GM19467 (cell line): Measurements from ENCODE around the gene PHF14.

Experiments
- ATAC-seq: cut with Tn5 transposase; IDR thresholded peaks from one replicate; pipeline ENCODE4 v1.9.1; 2021; ENCODE audit warnings: mild to moderate bottlenecking, moderate library complexity; ENCODE audit not compliant: unreplicated experiment

Gene PHF14

GRCh38 chr7:11104578-11104977 lies 130.9 kb downstream of the PHF14 start:
- ATAC-seq, result no peak

- ATAC-seq, result no peak
These were observed 136.0 kb downstream of the PHF14 start for GRCh38 chr7:11109659-11110058.

DNA sequence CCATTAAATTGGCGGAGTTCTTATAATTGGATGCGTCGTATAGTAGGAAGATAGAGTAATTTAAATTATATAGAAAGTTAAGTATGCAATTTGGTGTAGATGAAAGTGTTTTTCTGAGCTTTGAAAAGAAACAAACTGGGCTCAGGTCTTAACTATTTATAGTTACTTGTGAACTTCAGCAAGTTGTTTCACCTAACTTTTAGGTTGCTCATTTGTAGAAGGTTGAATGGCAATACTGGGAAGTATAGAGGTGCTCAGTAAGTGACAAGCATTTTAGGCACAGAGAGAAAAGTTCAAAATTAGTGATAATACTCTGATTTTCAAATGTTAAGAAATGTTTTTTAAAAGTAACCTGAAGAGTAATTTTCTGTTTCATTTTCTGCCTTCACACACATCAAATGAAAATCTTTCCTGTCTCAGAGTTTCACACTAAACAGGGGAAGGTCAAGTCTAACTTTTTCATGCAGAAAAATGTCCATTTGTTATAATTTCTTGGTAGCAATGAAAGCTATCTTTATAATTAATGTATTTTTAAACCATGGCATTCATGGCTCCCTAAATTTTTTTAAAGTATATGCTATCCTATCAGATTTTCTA lies 146.5 kb downstream of the PHF14 start:
- no peak for ATAC-seq

- ATAC-seq, result no peak
These were observed 147.1 kb downstream of the PHF14 start for GRCh38 chr7:11120675-11121220.

DNA sequence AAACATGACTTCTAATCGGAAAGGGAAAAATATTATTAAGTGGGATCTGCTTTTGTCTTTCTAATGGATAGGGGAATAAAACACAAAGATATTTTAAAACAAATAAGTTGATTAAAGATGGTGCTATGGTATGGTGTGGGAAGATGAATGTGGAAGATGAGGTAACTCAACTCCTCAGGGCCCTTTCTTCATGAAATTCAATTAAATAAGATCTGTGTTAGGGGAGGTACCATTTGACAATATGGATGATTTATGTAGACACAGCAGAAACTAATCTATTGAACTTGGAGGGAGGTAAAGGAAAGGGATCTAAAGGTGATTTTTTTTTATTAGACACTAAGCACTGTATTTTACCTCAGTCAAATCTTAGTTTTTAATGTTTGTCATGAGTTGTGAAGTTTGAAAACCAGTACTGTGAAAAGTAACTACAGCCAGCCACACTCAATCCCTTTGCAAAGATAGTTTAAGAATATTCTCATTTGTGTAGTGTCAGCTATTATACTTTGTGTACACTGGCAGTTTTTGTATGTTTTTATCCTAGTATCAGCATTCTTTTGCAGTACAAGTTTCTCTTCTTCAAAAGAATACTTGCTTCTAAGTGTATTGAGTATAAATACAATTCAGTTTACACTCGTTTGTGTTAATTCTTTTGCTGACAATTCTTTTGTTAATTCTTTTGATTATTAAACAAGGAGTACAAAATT lies 151.3 kb downstream of the PHF14 start:
- no peak for ATAC-seq

DNA sequence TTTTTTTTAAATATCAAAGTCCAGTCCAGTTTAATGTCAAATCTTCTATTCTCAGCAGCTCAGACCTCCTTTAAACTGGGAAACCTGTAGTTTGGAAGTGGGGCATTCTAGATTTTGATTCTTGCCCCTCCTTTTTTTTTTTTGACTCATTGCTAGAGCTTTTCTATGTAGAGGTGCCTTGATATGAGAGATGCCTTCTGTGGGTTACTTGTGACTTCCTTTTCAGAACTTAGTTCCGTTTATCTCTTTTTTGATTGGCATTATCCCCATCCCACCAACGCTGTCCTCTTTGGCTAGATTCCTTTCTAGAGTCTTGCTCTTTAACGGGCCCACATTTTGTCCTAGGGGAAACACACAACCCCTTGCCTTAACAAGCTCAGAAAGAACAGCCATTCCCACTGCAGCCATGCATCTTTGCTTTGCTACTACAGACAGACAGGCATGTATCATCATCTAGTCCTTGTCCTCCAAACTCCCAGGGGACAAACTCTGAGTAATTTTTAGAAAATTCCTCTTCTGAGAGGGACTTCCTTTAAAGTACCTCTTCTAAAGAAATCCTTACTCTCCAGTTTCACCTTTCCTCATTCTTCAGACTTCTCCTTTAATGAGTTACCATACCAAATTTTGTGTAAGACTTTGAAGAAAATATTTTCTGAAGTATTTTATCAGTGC lies 153.6 kb downstream of the PHF14 start:
- ATAC-seq, result no peak

GRCh38 chr7:11127988-11128387 lies 154.3 kb downstream of the PHF14 start:
- ATAC-seq, result no peak

DNA sequence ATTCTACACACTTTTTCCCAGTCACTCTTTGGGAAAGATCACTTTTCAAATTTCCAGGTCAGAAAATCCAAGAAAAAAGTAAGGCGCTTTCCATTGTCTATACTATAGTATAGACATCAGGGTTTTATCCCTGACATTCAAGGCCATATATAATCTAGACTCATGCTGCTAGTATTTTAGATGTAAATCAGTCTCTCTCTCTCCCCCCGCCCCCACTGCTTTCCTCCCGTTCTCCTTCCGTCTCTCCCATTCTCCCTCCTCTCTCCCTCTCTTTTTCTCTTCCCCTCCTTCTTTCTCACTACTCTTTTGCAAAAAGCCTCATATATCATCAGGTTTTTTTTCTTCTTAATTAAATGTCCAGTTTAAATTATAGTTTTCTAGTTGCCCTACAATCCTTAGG lies 154.8 kb downstream of the PHF14 start:
- ATAC-seq, result no peak

DNA sequence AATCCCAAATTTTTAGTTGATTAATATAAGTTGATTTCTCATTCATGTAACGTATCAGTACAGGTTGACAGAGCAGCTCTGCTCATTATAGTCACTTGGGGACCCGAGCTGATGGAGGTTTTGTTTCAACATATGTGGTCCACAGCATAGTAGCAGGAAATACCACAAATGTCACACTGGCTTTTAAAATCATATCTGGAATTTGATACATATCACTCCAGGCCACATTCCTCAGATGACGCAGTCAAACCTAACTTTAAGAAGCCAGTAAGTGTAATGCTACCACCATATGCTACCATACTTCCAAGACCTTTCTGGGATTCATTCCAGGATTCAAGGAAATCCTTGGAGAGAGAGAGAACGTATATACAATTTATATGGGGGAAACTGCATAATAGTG lies 156.3 kb downstream of the PHF14 start:
- no peak for ATAC-seq

GRCh38 chr7:11130601-11131000 lies 156.9 kb downstream of the PHF14 start:
- no peak for ATAC-seq

- no peak for ATAC-seq
These were observed 159.8 kb downstream of the PHF14 start for GRCh38 chr7:11133436-11133959.

GRCh38 chr7:11135573-11135972 lies 161.9 kb downstream of the PHF14 start:
- ATAC-seq, result no peak

DNA sequence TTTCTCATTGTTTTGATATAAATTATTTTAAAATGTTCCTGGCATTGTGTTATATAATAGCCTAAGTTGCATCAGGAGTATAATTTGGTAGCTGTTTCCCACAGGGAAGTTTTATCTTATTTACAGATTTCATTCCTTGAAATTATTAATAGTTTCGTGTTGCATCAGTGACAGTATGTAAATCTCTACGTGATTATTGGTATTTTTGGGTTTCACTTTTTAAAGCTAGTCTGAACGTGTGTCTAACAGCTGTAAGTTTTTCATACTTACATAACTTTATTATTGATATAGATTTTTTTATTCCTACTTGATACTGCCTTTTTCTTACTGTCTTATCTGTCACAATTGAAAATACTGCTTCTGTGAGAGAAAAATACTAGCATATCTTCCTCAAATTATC lies 167.9 kb downstream of the PHF14 start:
- ATAC-seq, result no peak

- ATAC-seq, result no peak
These were observed 180.0 kb downstream of the PHF14 start for GRCh38 chr7:11153694-11154093.

GRCh38 chr7:11155883-11156282 lies 182.2 kb downstream of the PHF14 start:
- ATAC-seq, result no peak

- ATAC-seq, result no peak
These were observed 187.8 kb downstream of the PHF14 start for GRCh38 chr7:11161499-11161898.

GRCh38 chr7:11163220-11163619 lies 189.5 kb downstream of the PHF14 start:
- no peak for ATAC-seq

- ATAC-seq, result no peak
These were observed 192.4 kb downstream of the PHF14 start for GRCh38 chr7:11166051-11166450.

- ATAC-seq, result no peak
These were observed 195.0 kb downstream of the PHF14 start for GRCh38 chr7:11168650-11169170.

DNA sequence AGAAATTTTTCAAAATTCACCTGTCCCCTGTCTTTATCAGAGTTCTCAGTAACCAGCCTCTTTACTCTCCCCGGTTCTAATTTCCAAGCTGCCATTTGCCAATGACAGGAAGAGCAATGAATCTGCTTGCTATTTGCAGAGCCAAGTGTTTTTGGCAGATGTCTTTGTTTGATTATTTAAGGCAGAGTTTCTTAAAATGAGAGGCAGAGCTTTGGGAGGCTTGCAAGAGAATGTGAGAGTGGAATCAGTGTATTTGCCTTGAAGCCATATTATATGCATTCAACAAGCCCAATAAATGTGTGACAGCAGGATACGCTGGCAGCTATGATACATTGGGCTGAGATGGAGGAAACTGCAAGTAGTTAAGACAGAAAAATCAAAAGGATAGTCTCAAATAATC lies 196.5 kb downstream of the PHF14 start:
- ATAC-seq, result no peak

- no peak for ATAC-seq
These were observed 197.3 kb downstream of the PHF14 start for GRCh38 chr7:11170863-11171568.
